ENCODE measurements around the gene C17orf113. TPM values are rescaled to one million over a fixed set of nuclear protein-coding genes. Genes with fewer than 3 reads are reported as not detected.

The C17orf113 gene
- total and polyA plus RNA-seq, 5 experiments from 2014 or later = 0.09 to 0.94 (median 0.33) TPM

- Mint-ChIP-seq H3K9me3 (no peaks in the 10 kb centered on the region), H3K27ac (peak overlapping the region; percentile 32 to 97 (median 91)), H3K4me1 (peaks cover 12 to 33% (median 27%) of the 10 kb centered on the region in 4 donors), H3K36me3 (no peaks in the 10 kb centered on the region), H3K4me3 (peak overlapping the region in 5 of 10 donors; percentile 4 to 71 (median 15)), H3K27me3 (peaks cover 0 to 3% (median 0%) of the 10 kb centered on the region in 5 donors)
- POLR2A ChIA-PET = interaction anchor here (0.6 to 1.4 kb wide), 6 partner anchors 42 to 377 kb away, joined by 3 to 5 read pairs (median 4); partner anchors contain the start of genes DHX58 and NKIRAS2
- DNase-seq (peak in 6 of 10 donors; percentile 23 to 78 (median 62)), ATAC-seq (peak; percentile 60 to 76)
Observed at GRCh38 chr17:42065201-42065600, 14.8 kb upstream of the C17orf113 start.

GRCh38 chr17:42062681-42063080, 12.3 kb upstream of the C17orf113 start:
- POLR2A ChIA-PET = interaction anchor here (0.7 to 1.3 kb wide), 3 partner anchors 35 to 48 kb away, joined by 3 to 4 read pairs (median 4); partner anchors contain the start of gene NKIRAS2
- peaks cover 0 to 5% (median 0%) of the 10 kb centered on the region in 5 donors for H3K27me3 Mint-ChIP-seq
- no peaks in the 10 kb centered on the region for H3K9me3 Mint-ChIP-seq
- no peak for DNase-seq
- H3K4me1 Mint-ChIP-seq = peaks cover 14 to 33% (median 27%) of the 10 kb centered on the region in 4 donors
- H3K27ac Mint-ChIP-seq = peak overlapping the region in 5 of 10 donors; percentile 41 to 96 (median 49)
- H3K4me3 Mint-ChIP-seq = peak overlapping the region in 3 of 10 donors; percentile 16 to 71 (median 51)
- no peak for ATAC-seq
- H3K36me3 Mint-ChIP-seq = no peaks in the 10 kb centered on the region

DNA sequence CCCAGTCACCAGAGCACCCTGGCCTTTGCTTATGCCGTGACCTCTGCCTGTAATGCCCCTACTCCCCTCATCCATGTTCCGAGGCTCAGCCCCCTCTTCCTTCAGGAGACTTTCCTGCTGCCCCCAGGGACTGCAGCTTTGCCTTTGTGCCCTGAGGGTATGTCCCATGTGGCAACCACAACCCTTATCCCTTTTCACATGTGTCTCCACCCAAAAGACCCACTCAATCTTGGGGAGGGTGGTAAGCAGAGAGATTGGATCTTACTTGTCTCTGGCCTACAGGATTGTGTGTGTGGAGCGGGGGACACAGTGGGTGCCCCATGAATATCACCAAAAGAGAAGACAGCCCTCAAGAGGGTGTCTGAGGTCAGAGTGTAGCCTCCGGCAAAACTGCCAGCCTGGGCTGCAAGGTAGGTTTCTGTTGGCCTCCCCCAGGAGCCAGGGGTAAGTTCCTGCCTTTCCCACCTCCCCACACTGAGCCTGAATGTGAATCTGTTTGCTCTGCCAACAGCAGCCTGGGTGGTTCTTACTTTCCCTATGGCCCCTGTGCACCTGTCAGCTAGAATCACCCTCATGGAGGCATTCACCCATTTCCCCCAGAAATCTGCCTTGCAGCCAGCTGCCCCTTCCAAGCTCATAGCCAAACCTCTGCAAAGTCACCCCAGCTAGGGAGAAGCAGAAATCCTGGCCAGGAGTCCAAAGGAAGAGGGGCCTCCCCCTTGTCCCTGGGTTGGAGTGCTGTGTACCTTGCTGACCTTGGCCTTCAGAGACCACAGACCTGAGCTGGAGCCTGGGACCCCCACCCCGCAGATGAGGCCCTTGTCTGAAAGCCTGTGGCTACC, 11.5 kb upstream of the C17orf113 start:
- ATAC-seq (no peak), DNase-seq (no peak)
- Mint-ChIP-seq H3K27ac (peak overlapping the region in 3 of 10 donors; percentile 13 to 43 (median 41)), H3K4me1 (peaks cover 14 to 31% (median 27%) of the 10 kb centered on the region in 4 donors), H3K4me3 (peak overlapping the region in 1 of 10 donors; percentile 71), H3K9me3 (no peaks in the 10 kb centered on the region), H3K36me3 (no peaks in the 10 kb centered on the region), H3K27me3 (peaks cover 0 to 5% (median 0%) of the 10 kb centered on the region in 5 donors)
- POLR2A ChIA-PET = interaction anchor here (1.3 kb wide), 1 partner anchor 49 kb away, joined by 3 read pairs; no protein-coding TSS in a partner anchor

DNA sequence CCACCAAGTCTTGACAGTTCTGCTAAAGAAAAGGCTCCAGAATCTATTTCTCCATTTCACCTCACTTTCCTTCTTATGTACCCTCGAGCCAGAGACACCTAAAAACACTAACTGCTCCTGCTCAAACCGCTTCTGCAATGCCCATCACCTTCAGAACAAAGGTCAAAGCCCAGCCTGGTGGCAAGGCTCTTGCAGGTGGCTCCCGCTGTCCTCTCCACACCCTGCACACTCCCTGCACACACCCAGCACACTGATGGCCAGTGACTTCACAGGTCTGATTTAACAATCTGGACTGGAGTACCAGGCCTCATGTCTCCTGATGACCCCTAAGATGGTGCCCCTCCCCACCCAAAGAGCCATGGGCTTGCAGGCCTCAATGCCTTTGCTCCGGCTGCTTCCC, 9.8 kb upstream of the C17orf113 start:
- no peak overlapping the region for H3K4me3 Mint-ChIP-seq
- H3K36me3 Mint-ChIP-seq = no peaks in the 10 kb centered on the region
- ATAC-seq (no peak), DNase-seq (no peak)
- H3K9me3 Mint-ChIP-seq = no peaks in the 10 kb centered on the region
- H3K27me3 Mint-ChIP-seq = peaks cover 0 to 8% (median 5%) of the 10 kb centered on the region in 5 donors
- H3K4me1 Mint-ChIP-seq = peaks cover 14 to 25% (median 24%) of the 10 kb centered on the region in 4 donors
- peak overlapping the region in 4 of 10 donors; percentile 27 to 79 (median 34) for H3K27ac Mint-ChIP-seq
- POLR2A ChIA-PET = no interaction called here

- peak overlapping the region in 1 of 10 donors; percentile 79 for H3K27ac Mint-ChIP-seq
- no peak for ATAC-seq
- H3K36me3 Mint-ChIP-seq = no peaks in the 10 kb centered on the region
- H3K4me3 Mint-ChIP-seq = no peak overlapping the region
- peaks cover 12 to 21% (median 20%) of the 10 kb centered on the region in 4 donors for H3K4me1 Mint-ChIP-seq
- POLR2A ChIA-PET = no interaction called here
- no peak for DNase-seq
- H3K27me3 Mint-ChIP-seq = peaks cover 0 to 10% (median 5%) of the 10 kb centered on the region in 5 donors
- H3K9me3 Mint-ChIP-seq = no peaks in the 10 kb centered on the region
Observed at GRCh38 chr17:42059815-42060214, 9.4 kb upstream of the C17orf113 start.

DNA sequence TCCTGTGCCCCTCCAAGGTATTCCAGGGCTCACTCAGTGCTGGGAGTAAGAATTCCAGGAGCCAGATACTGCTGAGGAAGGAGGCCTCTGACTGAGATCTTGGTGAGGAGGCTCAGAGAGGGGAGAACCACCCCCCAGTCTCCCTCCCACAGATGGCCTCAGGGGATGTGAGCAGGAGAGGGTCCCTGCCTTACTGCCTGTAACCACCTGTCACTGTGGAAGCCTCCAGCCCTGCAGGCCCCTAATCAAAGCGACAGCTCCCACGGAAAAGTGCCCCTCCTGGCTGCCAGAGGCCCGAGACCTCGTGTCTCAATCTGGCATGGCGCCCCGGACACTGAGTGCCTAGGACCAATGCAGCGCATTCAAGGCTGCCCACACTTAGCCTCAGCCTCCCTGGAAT, 7.7 kb upstream of the C17orf113 start:
- no peak overlapping the region for H3K27ac Mint-ChIP-seq
- H3K4me1 Mint-ChIP-seq = peaks cover 2 to 5% (median 3%) of the 10 kb centered on the region in 4 donors
- peaks cover 0 to 22% (median 9%) of the 10 kb centered on the region in 5 donors for H3K27me3 Mint-ChIP-seq
- ATAC-seq (no peak), DNase-seq (no peak)
- POLR2A ChIA-PET = no interaction called here
- no peaks in the 10 kb centered on the region for H3K36me3 Mint-ChIP-seq
- H3K9me3 Mint-ChIP-seq = no peaks in the 10 kb centered on the region
- no peak overlapping the region for H3K4me3 Mint-ChIP-seq

DNA sequence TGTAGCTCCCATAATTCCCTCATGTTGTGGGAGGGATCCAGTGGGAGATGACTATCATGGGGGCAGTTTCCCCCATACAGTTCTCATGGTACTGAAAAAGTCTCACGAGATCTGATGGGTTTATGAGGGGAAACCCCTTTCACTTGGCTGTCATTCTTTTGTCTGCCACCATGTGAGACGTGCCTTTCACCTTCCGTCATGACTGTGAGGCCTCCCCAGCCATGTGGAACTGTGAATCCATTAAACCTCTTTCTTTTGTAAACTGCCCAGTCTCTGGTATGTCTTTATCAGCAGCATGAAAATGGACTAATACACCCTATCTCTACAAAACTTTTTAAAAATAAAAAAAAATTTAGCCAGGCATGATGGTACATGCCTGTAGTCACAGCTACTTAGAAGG, 6.2 kb upstream of the C17orf113 start:
- no peak overlapping the region for H3K4me3 Mint-ChIP-seq
- H3K27me3 Mint-ChIP-seq = peaks cover 5 to 36% (median 20%) of the 10 kb centered on the region in 5 donors
- DNase-seq (no peak), ATAC-seq (no peak)
- H3K4me1 Mint-ChIP-seq = peaks cover 0 to 4% (median 0%) of the 10 kb centered on the region in 4 donors
- no peaks in the 10 kb centered on the region for H3K9me3 Mint-ChIP-seq
- POLR2A ChIA-PET = no interaction called here
- H3K36me3 Mint-ChIP-seq = no peaks in the 10 kb centered on the region
- H3K27ac Mint-ChIP-seq = no peak overlapping the region

- H3K27me3 Mint-ChIP-seq = peaks cover 6 to 37% (median 21%) of the 10 kb centered on the region in 5 donors
- no peaks in the 10 kb centered on the region for H3K9me3 Mint-ChIP-seq
- H3K27ac Mint-ChIP-seq = peak overlapping the region in 1 of 10 donors; percentile 21
- H3K4me1 Mint-ChIP-seq = peaks cover 5 to 8% (median 5%) of the 10 kb centered on the region in 4 donors
- H3K36me3 Mint-ChIP-seq = no peaks in the 10 kb centered on the region
- ATAC-seq (no peak), DNase-seq (no peak)
- H3K4me3 Mint-ChIP-seq = no peak overlapping the region
- POLR2A ChIA-PET = no interaction called here
Observed at GRCh38 chr17:42055496-42055895, 5.1 kb upstream of the C17orf113 start.

DNA sequence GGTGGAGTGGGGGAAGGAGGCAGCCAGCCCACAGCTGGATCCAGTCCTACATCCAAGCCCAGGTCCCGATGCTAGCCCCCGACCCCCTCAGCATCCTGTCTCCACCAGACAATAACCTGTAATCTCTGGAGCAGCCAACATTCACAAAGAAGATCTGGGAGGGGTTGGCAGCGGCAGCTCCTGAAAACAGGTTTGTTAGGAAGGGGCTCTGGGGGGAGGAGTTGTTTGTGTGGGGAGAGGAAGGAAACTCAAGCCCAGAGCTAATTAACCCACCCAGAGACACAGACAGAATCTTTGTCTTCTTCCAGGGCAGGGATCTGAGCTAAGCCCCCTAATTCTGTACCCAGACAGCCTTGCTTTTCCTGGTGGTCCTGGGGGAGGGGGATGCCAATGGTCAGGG, 4.6 kb upstream of the C17orf113 start:
- peaks cover 6 to 37% (median 21%) of the 10 kb centered on the region in 5 donors for H3K27me3 Mint-ChIP-seq
- H3K4me3 Mint-ChIP-seq = no peak overlapping the region
- H3K9me3 Mint-ChIP-seq = no peaks in the 10 kb centered on the region
- peaks cover 4 to 6% (median 5%) of the 10 kb centered on the region in 4 donors for H3K4me1 Mint-ChIP-seq
- POLR2A ChIA-PET = no interaction called here
- ATAC-seq = no peak
- no peak for DNase-seq
- H3K36me3 Mint-ChIP-seq = no peaks in the 10 kb centered on the region
- no peak overlapping the region for H3K27ac Mint-ChIP-seq

DNA sequence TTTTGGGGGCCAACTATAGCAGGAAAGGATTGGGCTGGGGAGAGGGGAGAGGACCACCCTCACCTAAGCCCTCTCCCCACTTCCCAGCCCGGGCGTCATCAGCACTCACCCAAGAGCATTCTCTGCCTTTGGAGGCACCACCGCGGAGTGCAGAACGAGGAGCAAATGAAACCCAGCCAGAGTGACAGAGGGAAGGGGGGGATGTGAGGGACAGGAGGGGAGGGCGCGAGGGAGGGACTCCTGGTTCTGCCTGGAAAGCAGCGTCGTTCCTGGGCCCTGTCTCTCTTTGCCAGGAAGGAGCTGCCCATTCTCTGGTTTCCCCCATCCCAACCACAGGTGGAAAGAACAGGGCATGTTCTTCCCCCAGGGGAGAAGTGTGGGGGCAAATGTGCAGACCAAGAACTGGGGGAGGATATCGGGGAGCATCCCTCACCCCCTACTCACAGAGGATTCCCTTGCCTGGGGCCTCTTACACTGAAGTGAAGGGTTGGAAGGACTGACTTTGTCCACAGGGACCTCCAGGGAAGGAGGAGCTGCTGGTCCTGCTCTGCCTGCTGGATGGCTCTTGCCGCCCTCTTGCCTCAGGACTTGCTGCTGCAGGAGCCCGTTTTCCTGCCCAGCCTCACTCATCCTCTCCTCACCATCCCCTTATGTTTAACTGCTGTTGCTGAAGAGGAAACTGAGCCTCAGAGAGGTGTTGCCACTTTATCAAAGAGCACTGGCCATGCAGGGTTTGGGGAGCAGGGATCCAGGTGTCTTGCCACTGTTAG, 3.5 kb upstream of the C17orf113 start:
- H3K27me3 Mint-ChIP-seq = peaks cover 9 to 44% (median 27%) of the 10 kb centered on the region in 5 donors
- peaks cover 4 to 9% (median 7%) of the 10 kb centered on the region in 4 donors for H3K4me1 Mint-ChIP-seq
- no peaks in the 10 kb centered on the region for H3K9me3 Mint-ChIP-seq
- no peak for ATAC-seq
- H3K36me3 Mint-ChIP-seq = no peaks in the 10 kb centered on the region
- no peak overlapping the region for H3K27ac Mint-ChIP-seq
- H3K4me3 Mint-ChIP-seq = no peak overlapping the region
- no peak for DNase-seq
- POLR2A ChIA-PET = no interaction called here

- POLR2A ChIA-PET = no interaction called here
- ATAC-seq (no peak), DNase-seq (no peak)
- Mint-ChIP-seq H3K9me3 (no peaks in the 10 kb centered on the region), H3K36me3 (no peaks in the 10 kb centered on the region), H3K4me3 (no peak overlapping the region), H3K4me1 (peaks cover 4 to 9% (median 7%) of the 10 kb centered on the region in 4 donors), H3K27ac (peak overlapping the region in 1 of 10 donors; percentile 63), H3K27me3 (peaks cover 9 to 49% (median 27%) of the 10 kb centered on the region in 5 donors)
Observed at GRCh38 chr17:42052346-42052877, 2.0 kb upstream of the C17orf113 start.

GRCh38 chr17:42051645-42052044, 1.2 kb upstream of the C17orf113 start:
- peaks cover 9 to 49% (median 27%) of the 10 kb centered on the region in 5 donors for H3K27me3 Mint-ChIP-seq
- ATAC-seq (no peak), DNase-seq (no peak)
- H3K36me3 Mint-ChIP-seq = no peaks in the 10 kb centered on the region
- peak overlapping the region in 9 of 10 donors; percentile 9 to 87 (median 44) for H3K4me3 Mint-ChIP-seq
- peaks cover 4 to 9% (median 7%) of the 10 kb centered on the region in 4 donors for H3K4me1 Mint-ChIP-seq
- POLR2A ChIA-PET = interaction anchor here (1.5 kb wide), 1 partner anchor 11 kb away, joined by 4 read pairs; no protein-coding TSS in a partner anchor
- no peaks in the 10 kb centered on the region for H3K9me3 Mint-ChIP-seq
- H3K27ac Mint-ChIP-seq = peak overlapping the region in 2 of 10 donors; percentile 37 to 63

Data from naive thymus-derived CD8-positive, alpha-beta T cell (primary cell).